ENCODE measurements around the gene CRTAP.

The CRTAP gene

GRCh38 chr3:33092496-33093254, 21.1 kb upstream of the CRTAP start:
- TF ChIP-seq ZFX (IDR thresholded peaks at IDR 0.05), result no peak
- H3K27ac ChIP-seq, result no peak overlapping the region

- TF ChIP-seq ZFX (IDR thresholded peaks at IDR 0.05) (no peak), CTCF (conservative IDR thresholded peaks at IDR 0.05) (no peak)
- H3K27ac ChIP-seq, result no peak overlapping the region
Observed at GRCh38 chr3:33093847-33094246, 20.0 kb upstream of the CRTAP start.

- TF ChIP-seq ZFX (IDR thresholded peaks at IDR 0.05) (no peak), CTCF (conservative IDR thresholded peaks at IDR 0.05) (no peak)
- H3K27ac ChIP-seq, result peak overlapping the region; percentile 97; the same call in 1 of the 2 replicates
Observed at GRCh38 chr3:33095436-33095835, 18.4 kb upstream of the CRTAP start.

GRCh38 chr3:33096093-33096868, 17.5 kb upstream of the CRTAP start:
- 0 out of 2 replicates have a peak, but pooled peaks have one; percentile 6 for TF ChIP-seq ZFX (IDR thresholded peaks at IDR 0.05)
- TF ChIP-seq CTCF (conservative IDR thresholded peaks at IDR 0.05), result no peak
- peak overlapping the region; percentile 97 for H3K27ac ChIP-seq

GRCh38 chr3:33099109-33099645, 14.6 kb upstream of the CRTAP start:
- H3K27ac ChIP-seq, result no peak overlapping the region
- no peak for TF ChIP-seq CTCF (conservative IDR thresholded peaks at IDR 0.05)
- TF ChIP-seq ZFX (IDR thresholded peaks at IDR 0.05), result no peak

GRCh38 chr3:33099701-33100100, 14.1 kb upstream of the CRTAP start:
- H3K27ac ChIP-seq, result no peak overlapping the region
- TF ChIP-seq CTCF (conservative IDR thresholded peaks at IDR 0.05) (no peak), ZFX (IDR thresholded peaks at IDR 0.05) (no peak)

GRCh38 chr3:33100229-33100628, 13.6 kb upstream of the CRTAP start:
- TF ChIP-seq CTCF (conservative IDR thresholded peaks at IDR 0.05), result no peak
- TF ChIP-seq ZFX (IDR thresholded peaks at IDR 0.05), result no peak

More at GRCh38 chr3:33100229-33100628, 13.6 kb upstream of the CRTAP start:
- no peak overlapping the region for H3K27ac ChIP-seq

Measured in C4-2B (cell line).